Measurements from ENCODE around the gene PALLD. TPM values are rescaled to one million over a fixed set of nuclear protein-coding genes. Genes with fewer than 3 reads are reported as not detected.
A peak's percentile ranks its signal among the peaks of the same experiment; 100 is the strongest.

PALLD gene
- total and polyA plus RNA-seq, 2 of the 8 experiments (the other 6 are each of a cell fraction or from before 2014, with no cell fraction given) = 10.5 to 25.0 TPM

- peak; percentile 98 for FAIRE-seq
- TF ChIP-seq SP2 (IDR thresholded peaks at IDR 0.05; ENCODE audit: low read length) = no peak
- TF ChIP-seq, protein P1, sequence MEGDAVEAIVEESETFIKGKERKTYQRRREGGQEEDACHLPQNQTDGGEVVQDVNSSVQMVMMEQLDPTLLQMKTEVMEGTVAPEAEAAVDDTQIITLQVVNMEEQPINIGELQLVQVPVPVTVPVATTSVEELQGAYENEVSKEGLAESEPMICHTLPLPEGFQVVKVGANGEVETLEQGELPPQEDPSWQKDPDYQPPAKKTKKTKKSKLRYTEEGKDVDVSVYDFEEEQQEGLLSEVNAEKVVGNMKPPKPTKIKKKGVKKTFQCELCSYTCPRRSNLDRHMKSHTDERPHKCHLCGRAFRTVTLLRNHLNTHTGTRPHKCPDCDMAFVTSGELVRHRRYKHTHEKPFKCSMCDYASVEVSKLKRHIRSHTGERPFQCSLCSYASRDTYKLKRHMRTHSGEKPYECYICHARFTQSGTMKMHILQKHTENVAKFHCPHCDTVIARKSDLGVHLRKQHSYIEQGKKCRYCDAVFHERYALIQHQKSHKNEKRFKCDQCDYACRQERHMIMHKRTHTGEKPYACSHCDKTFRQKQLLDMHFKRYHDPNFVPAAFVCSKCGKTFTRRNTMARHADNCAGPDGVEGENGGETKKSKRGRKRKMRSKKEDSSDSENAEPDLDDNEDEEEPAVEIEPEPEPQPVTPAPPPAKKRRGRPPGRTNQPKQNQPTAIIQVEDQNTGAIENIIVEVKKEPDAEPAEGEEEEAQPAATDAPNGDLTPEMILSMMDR (IDR thresholded peaks at IDR 0.05; ENCODE audit: control extremely low read depth in 1 of 3, insufficient read depth in 1 of 3, low read depth in 1 of 3, low read length in 3 of 3) = peak in 2 of 3 experiments; percentile 74 to 81; a peak in 3 of 4 replicates
- TF ChIP-seq SIN3A (conservative IDR thresholded peaks at IDR 0.05 in 1 of 2, IDR thresholded peaks at IDR 0.05 in 1 of 2; ENCODE audit: low read depth in 1 of 2, low read length in 2 of 2) = no peak
- TF ChIP-seq HDAC2 (IDR thresholded peaks at IDR 0.05; ENCODE audit: borderline replicate concordance in 1 of 2, low read depth in 2 of 2, low read length in 2 of 2) = no peak
- no peak for TF ChIP-seq ZNF274 (IDR thresholded peaks at IDR 0.05; ENCODE audit: borderline replicate concordance, extremely low read depth, low read length)
- no peak for TF ChIP-seq TAF1 (IDR thresholded peaks at IDR 0.05; ENCODE audit: low read depth, low read length)
- no peak for TF ChIP-seq NRF1 (IDR thresholded peaks at IDR 0.05; ENCODE audit: low read depth, low read length)
- TF ChIP-seq BACH1 (IDR thresholded peaks at IDR 0.05; ENCODE audit: low read length) = no peak
- no peak for TF ChIP-seq TBP (IDR thresholded peaks at IDR 0.05; ENCODE audit: low read depth, low read length)
- TF ChIP-seq TCF12 (IDR thresholded peaks at IDR 0.05; ENCODE audit: low read depth, low read length) = no peak
These were observed 426.8 kb downstream of the PALLD start for GRCh38 chr4:168923526-168924194.

More at GRCh38 chr4:168923526-168924194, 426.8 kb downstream of the PALLD start:
- H2BK5ac ChIP-seq (ENCODE audit: low read depth, low read length) = no peak overlapping the region
- H2BK12ac ChIP-seq (ENCODE audit: low read depth, low read length) = no peak overlapping the region
- H3K36me3 ChIP-seq (ENCODE audit: control insufficient read depth in 2 of 4, insufficient read depth in 4 of 4, low read length in 3 of 4) = peaks cover 3 to 33% (median 20%) of the 10 kb centered on the region in 4 experiments; a peak in 7 of 8 replicates
- H3K79me1 ChIP-seq (ENCODE audit: low read depth, low read length) = no peaks in the 10 kb centered on the region
- H4K91ac ChIP-seq (replicated peaks; ENCODE audit: insufficient read length, low read length) = no peak overlapping the region
- no peak overlapping the region for H3K4me3 ChIP-seq (ENCODE audit: extremely low read depth in 1 of 4, insufficient read depth in 2 of 4, low read depth in 3 of 4, low read length in 4 of 4)
- H3K27me3 ChIP-seq (replicated peaks in 1 of 4; ENCODE audit: control insufficient read depth in 3 of 4, extremely low read depth in 1 of 4, insufficient read depth in 3 of 4, low read length in 3 of 4) = peaks cover 0 to 1% (median 0%) of the 10 kb centered on the region in 4 experiments; a peak in 1 of 7 replicates
- peaks cover 0 to 2% of the 10 kb centered on the region in 2 experiments for H4K20me1 ChIP-seq (replicated peaks in 1 of 2; ENCODE audit: control insufficient read depth in 1 of 2, insufficient read depth in 2 of 2, low read length in 2 of 2)
- H2AFZ ChIP-seq (ENCODE audit: low read length) = no peak overlapping the region
- H3K9me3 ChIP-seq (ENCODE audit: insufficient read depth in 2 of 2, low read depth in 1 of 2, low read length in 1 of 2) = no peaks in the 10 kb centered on the region
- H3K4me2 ChIP-seq (ENCODE audit: insufficient read depth in 1 of 2, low read depth in 2 of 2, low read length in 2 of 2) = no peak overlapping the region
- no peaks in the 10 kb centered on the region for H3K23me2 ChIP-seq (ENCODE audit: low read depth, low read length)
- H3K9ac ChIP-seq (replicated peaks in 1 of 4; ENCODE audit: extremely low read depth in 1 of 4, low read depth in 3 of 4, low read length in 3 of 4) = no peak overlapping the region
- no peak overlapping the region for H2BK15ac ChIP-seq (ENCODE audit: low read length)
- H3K18ac ChIP-seq (ENCODE audit: extremely low read depth, low read length) = no peak overlapping the region
- no peak overlapping the region for H2AK5ac ChIP-seq (ENCODE audit: low read depth, low read length)
- no peak overlapping the region for H3K56ac ChIP-seq (replicated peaks; ENCODE audit: insufficient read length, low read depth, low read length)
- H2BK120ac ChIP-seq (replicated peaks; ENCODE audit: low read depth, low read length) = no peak overlapping the region
- H3K4ac ChIP-seq (replicated peaks; ENCODE audit: insufficient read length, low read depth, low read length) = no peak overlapping the region
- 10% methylated on average over 3 of the region's 3 CpGs; no CpG with 5 or more reads in 1 of the 2 experiments for WGBS, 2 experiments (ENCODE audit: extremely low coverage in 1 of 2, insufficient coverage in 1 of 2, insufficient read length in 1 of 2, insufficient replicate concordance in 2 of 2, low coverage in 1 of 2, low lambda C conversion rate in 2 of 2, missing lambda C conversion rate in 1 of 2)
- no peak overlapping the region for H3K23ac ChIP-seq (ENCODE audit: insufficient read length)
- no peak overlapping the region for H3K14ac ChIP-seq (ENCODE audit: insufficient read length)
- peak in 1 of 2 experiments; percentile 62 for DNase-seq (ENCODE audit: low read depth in 1 of 2, low spot score in 2 of 2)
- H2BK20ac ChIP-seq (ENCODE audit: low read length) = no peak overlapping the region
- no peak overlapping the region for H4K8ac ChIP-seq (ENCODE audit: extremely low read depth, insufficient read depth, low read length)
- ChIA-PET CTCF (ENCODE audit: partially characterized antibody) (interaction anchor here (0.7 to 7.3 kb wide), 52 partner anchors 11 to 642 kb away, joined by 3 to 84 read pairs (median 4); partner anchors contain the start of gene CBR4), POLR2A (ENCODE audit: partially characterized antibody) (interaction anchor here (3.5 kb wide), 1 partner anchor 91 kb away, joined by 14 read pairs; no protein-coding TSS in a partner anchor)
- H3K27ac ChIP-seq (ENCODE audit: low read depth, low read length) = no peak overlapping the region
- H4K5ac ChIP-seq (ENCODE audit: insufficient read length, low read depth, low read length) = no peak overlapping the region
- peaks cover 0 to 14% (median 9%) of the 10 kb centered on the region in 4 experiments; a peak in 4 of 7 replicates for H3K4me1 ChIP-seq (replicated peaks in 1 of 4; ENCODE audit: control insufficient read depth in 3 of 4, insufficient read depth in 4 of 4, low read length in 3 of 4)
- H3K79me2 ChIP-seq (ENCODE audit: control insufficient read depth in 1 of 2, insufficient read depth in 2 of 2, low read length in 2 of 2) = no peaks in the 10 kb centered on the region

All from H1 (cell line).